Fibroblast of mammary gland (primary cell): Measurements from ENCODE around the gene CDC42EP1.

Source experiments
- DNase-seq: peaks from one replicate; pipeline ENCODE4 v3.0.0-alpha.2; 2010; ENCODE audit warnings: low read depth
- H3K4me3 ChIP-seq: 2 replicates; pipeline ENCODE4 v1.5.1; 2011; ENCODE audit warnings: low read depth, mild to moderate bottlenecking, low read length, moderate library complexity; ENCODE audit not compliant: control insufficient read depth
- CTCF ChIP-seq: conservative IDR thresholded peaks from 2 replicates; pipeline ENCODE4 v1.5.1; 2011; ENCODE audit warnings: low read depth, low read length, inconsistent platforms; ENCODE audit not compliant: control insufficient read depth, insufficient read depth

The CDC42EP1 gene

DNA sequence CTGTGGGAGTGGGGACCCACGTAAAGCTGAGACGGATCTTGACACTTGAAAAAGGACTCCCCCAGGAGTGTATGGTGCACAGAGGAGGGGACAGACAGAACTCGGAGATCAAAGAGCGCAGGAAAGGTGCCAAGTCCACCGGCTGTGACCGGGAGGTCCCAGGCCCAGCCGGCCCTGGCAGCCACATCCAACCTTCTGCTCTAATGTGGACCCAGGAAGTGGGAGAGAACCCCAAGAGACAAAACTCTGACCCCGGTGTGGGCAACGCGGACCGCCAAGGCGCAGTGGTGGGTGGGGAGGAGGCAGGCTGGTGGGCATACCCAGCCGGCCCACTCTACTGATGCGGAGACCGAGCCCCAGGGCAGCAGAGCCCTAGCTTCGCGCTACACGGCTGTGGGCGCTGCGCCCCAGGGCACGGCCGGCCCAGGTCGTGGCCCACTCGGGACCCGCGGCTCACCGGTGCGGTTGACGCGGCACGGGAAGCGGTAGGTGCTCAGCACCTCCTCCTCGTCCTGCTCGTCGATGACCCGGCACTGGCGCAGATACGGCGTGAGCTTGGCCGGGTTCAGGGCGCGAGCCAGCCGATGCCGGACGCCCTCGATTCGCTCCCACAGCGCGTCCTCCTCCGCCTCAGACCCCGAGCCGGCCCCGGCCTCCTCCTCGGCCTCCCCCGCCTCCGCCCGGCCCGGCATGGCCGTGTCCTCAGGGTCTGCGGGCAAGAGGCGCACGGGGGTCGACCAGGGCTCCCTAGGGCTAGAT, 41.6 kb upstream of the CDC42EP1 start:
- H3K4me3 ChIP-seq, result peak overlapping the region; percentile 40
- TF ChIP-seq CTCF, result no peak
- DNase-seq, result no peak

- peak within 1 kb of the TSS; percentile 40 for H3K4me3 ChIP-seq
- DNase-seq, result no peak
- no peak for TF ChIP-seq CTCF
Observed at GRCh38 chr22:37519268-37520195, 40.7 kb upstream of the CDC42EP1 start, which contains the start of gene CARD10. CARD10 (minus strand) TSS chr22:37519415; CDS start chr22:37519200, 215 bp downstream.

DNA sequence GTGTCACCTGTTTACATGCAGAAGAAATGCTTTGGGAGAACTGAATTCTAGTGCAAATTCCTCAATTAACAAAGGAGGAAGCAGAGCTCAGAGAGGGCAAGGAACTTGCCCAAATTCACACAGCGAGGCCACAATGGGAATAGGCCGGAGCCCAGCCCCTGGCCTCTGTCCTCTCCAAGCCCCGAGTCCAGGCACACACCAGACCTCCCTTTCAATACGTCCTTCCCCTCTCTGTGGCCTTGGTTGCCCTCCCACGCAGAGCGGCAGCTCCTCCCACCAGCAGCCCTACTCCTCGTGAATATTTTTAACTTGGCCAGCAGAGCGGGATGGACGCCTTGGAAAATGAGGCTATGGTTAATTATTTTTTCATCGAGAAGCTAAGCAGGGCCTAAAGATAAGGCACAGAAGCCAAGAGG, 39.5 kb upstream of the CDC42EP1 start:
- no peak overlapping the region for H3K4me3 ChIP-seq
- TF ChIP-seq CTCF, result no peak
- no peak for DNase-seq

DNA sequence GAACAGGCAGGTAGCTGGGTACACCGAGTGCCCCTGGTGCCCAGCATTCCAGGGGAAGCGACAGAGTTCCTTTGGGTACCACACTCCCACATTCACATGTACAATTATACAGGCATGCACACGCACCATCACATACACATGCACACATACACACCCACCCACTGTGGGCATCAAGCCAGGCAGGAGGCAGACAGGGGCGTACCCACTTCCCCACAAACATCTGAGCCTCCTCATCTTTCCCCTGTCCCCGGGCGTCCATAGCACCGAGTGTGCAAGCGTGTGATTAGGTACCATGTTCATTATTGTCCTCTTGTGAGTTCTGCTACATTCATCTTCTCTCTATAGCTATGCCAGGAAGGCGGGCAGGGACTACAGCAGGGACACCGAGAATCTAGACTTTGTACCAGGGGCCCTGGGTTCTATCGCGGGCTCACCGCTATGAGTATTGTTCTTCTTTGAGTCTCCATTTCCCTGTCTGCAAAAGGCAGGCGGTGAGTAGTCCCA, 39.0 kb upstream of the CDC42EP1 start:
- no peak for TF ChIP-seq CTCF
- DNase-seq, result no peak
- H3K4me3 ChIP-seq, result no peak overlapping the region

- H3K4me3 ChIP-seq, result no peak overlapping the region
- DNase-seq, result no peak
- no peak for TF ChIP-seq CTCF
Observed at GRCh38 chr22:37522482-37522881, 37.8 kb upstream of the CDC42EP1 start.

DNA sequence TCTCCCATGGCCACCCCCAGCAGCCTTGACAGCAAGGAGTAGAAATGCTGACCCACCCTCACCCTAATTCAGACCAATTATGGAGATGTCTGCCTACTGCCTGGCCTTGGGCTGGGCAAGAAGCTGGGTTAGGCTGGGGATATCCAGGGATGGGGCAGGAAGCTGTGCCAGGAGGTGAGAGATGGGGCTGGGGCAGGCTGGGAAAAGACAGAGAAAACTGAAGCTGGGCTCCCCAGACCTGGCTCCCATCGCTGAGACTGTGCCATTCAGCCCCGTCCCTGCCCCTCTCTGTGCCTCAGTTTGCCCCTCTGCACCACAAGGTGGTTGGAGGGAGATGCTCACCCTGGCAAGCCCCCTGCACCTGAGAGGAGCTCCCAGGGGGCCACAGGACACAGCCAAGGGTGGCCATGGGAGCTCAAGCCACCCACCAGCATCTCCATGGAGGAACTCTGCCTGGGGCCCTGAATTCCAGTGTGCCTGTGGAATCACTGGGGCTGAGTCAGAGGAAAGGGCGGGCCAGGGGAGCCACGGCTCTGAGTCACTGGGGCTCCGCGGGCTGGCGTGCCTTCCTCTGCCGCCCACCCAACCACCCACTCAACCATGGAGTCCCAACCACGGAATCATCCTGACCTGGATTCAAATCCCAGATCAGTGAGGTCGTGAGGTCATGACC, 35.1 kb upstream of the CDC42EP1 start:
- TF ChIP-seq CTCF, result no peak
- H3K4me3 ChIP-seq, result no peak overlapping the region

More for the DNA sequence above, 35.1 kb upstream of the CDC42EP1 start:
- peak; percentile 79 for DNase-seq
